IPS DF 4.7 (cell line): Measurements from ENCODE around the gene OXNAD1.

Experiments
- DNase-seq: peaks from one replicate; pipeline ENCODE4 v3.0.0-alpha.2; 2013; ENCODE audit warnings: low spot score; ENCODE audit errors: extremely low read depth

The OXNAD1 gene

GRCh38 chr3:16264708-16265454 is at the start of gene OXNAD1, which contains the start of gene DPH3:
OXNAD1 (plus strand) TSS chr3:16265212; CDS start chr3:16270953, 5,741 bp downstream.
DPH3 (minus strand) TSS chr3:16264943; CDS start chr3:16264876, 67 bp downstream.
- peak; percentile 93 for DNase-seq

- DNase-seq, result no peak
Measured at GRCh38 chr3:16216373-16216935, 48.6 kb upstream of the OXNAD1 start.

- DNase-seq, result no peak
Measured at GRCh38 chr3:16219777-16220176, 45.2 kb upstream of the OXNAD1 start.

- DNase-seq, result no peak
Measured at GRCh38 chr3:16221990-16222389, 43.0 kb upstream of the OXNAD1 start.

GRCh38 chr3:16222547-16222946 is 42.5 kb upstream of the OXNAD1 start:
- DNase-seq, result no peak

- no peak for DNase-seq
Measured at GRCh38 chr3:16224325-16224724, 40.7 kb upstream of the OXNAD1 start.

GRCh38 chr3:16227566-16227965 is 37.4 kb upstream of the OXNAD1 start:
- DNase-seq, result no peak

GRCh38 chr3:16229681-16230080 is 35.3 kb upstream of the OXNAD1 start:
- no peak for DNase-seq

GRCh38 chr3:16231983-16232382 is 33.0 kb upstream of the OXNAD1 start:
- no peak for DNase-seq

- DNase-seq, result no peak
Measured at GRCh38 chr3:16233806-16234205, 31.2 kb upstream of the OXNAD1 start.

- no peak for DNase-seq
Measured at GRCh38 chr3:16234281-16234680, 30.7 kb upstream of the OXNAD1 start.

GRCh38 chr3:16236030-16236639 is 28.9 kb upstream of the OXNAD1 start:
- DNase-seq, result no peak

GRCh38 chr3:16236856-16237393 is 28.1 kb upstream of the OXNAD1 start:
- DNase-seq, result no peak

- no peak for DNase-seq
Measured at GRCh38 chr3:16239086-16239770, 25.8 kb upstream of the OXNAD1 start.

GRCh38 chr3:16239780-16240179 is 25.2 kb upstream of the OXNAD1 start:
- no peak for DNase-seq

- no peak for DNase-seq
Measured at GRCh38 chr3:16240229-16241023, 24.6 kb upstream of the OXNAD1 start.

- DNase-seq, result no peak
Measured at GRCh38 chr3:16241225-16241624, 23.8 kb upstream of the OXNAD1 start.

- no peak for DNase-seq
Measured at GRCh38 chr3:16242177-16242576, 22.8 kb upstream of the OXNAD1 start.

- no peak for DNase-seq
Measured at GRCh38 chr3:16243706-16244490, 21.1 kb upstream of the OXNAD1 start.

- DNase-seq, result no peak
Measured at GRCh38 chr3:16245609-16246008, 19.4 kb upstream of the OXNAD1 start.
